ENCODE data around the gene HEPN1.
A peak's percentile ranks its signal among the peaks of the same experiment; 100 is the strongest.
"Not testable (repeated sequence)": the region's sequence is repeated elsewhere in the genome, so short reads cannot be mapped to it uniquely, and the experiment has no call there.

HEPN1 gene

GRCh38 chr11:124941703-124942102 is 22.7 kb downstream of the HEPN1 start:
- no peak for DNase-seq (ENCODE audit: low read depth in 4 of 4, low spot score in 1 of 4)

GRCh38 chr11:124942466-124943253 is 23.6 kb downstream of the HEPN1 start:
- DNase-seq (ENCODE audit: low read depth in 4 of 4, low spot score in 1 of 4): no peak

GRCh38 chr11:124943254-124943616 is 24.2 kb downstream of the HEPN1 start:
- no peak for DNase-seq (ENCODE audit: low read depth in 4 of 4, low spot score in 1 of 4)

GRCh38 chr11:124943741-124944140 is 24.7 kb downstream of the HEPN1 start:
- DNase-seq (ENCODE audit: low read depth in 4 of 4, low spot score in 1 of 4): no peak

GRCh38 chr11:124944565-124944964 is 25.5 kb downstream of the HEPN1 start:
- no peak for DNase-seq (ENCODE audit: low read depth in 4 of 4, low spot score in 1 of 4)

- no peak for DNase-seq (ENCODE audit: low read depth in 4 of 4, low spot score in 1 of 4)
Measured at GRCh38 chr11:124945826-124946225, 26.8 kb downstream of the HEPN1 start.

GRCh38 chr11:124946735-124947141 is 27.7 kb downstream of the HEPN1 start:
- no peak for DNase-seq (ENCODE audit: low read depth in 4 of 4, low spot score in 1 of 4)

- DNase-seq (ENCODE audit: low read depth in 4 of 4, low spot score in 1 of 4): no peak
Measured at GRCh38 chr11:124950601-124951330, 31.7 kb downstream of the HEPN1 start.

GRCh38 chr11:124951341-124951740 is 32.3 kb downstream of the HEPN1 start:
- no peak for DNase-seq (ENCODE audit: low read depth in 4 of 4, low spot score in 1 of 4)

- peak; percentile 90 to 95 (median 94) for DNase-seq (ENCODE audit: low read depth in 4 of 4, low spot score in 1 of 4)
Measured at GRCh38 chr11:124953753-124954589, 34.9 kb downstream of the HEPN1 start, which contains the start of gene CCDC15. TSS of gene CCDC15 (plus strand) at chr11:124954202. CDS start at chr11:124954733, 531 bp downstream.

- no peak for DNase-seq (ENCODE audit: low read depth in 4 of 4, low spot score in 1 of 4)
Measured at GRCh38 chr11:124954590-124954955, 35.5 kb downstream of the HEPN1 start.

GRCh38 chr11:124955035-124955434 is 36.0 kb downstream of the HEPN1 start:
- no peak for DNase-seq (ENCODE audit: low read depth in 4 of 4, low spot score in 1 of 4)

- DNase-seq (ENCODE audit: low read depth in 4 of 4, low spot score in 1 of 4): no peak
Measured at GRCh38 chr11:124961972-124962609, 43.0 kb downstream of the HEPN1 start.

GRCh38 chr11:124968197-124968596 is 49.1 kb downstream of the HEPN1 start:
- DNase-seq (ENCODE audit: low read depth in 4 of 4, low spot score in 1 of 4): not testable (repeated sequence)
